Measurements from ENCODE around the gene ARHGAP24. TPM values are rescaled to one million over a fixed set of nuclear protein-coding genes. Genes with fewer than 3 reads are reported as not detected.

The ARHGAP24 gene
- total RNA-seq, 4 donors from 2014 or later = 41.6 to 71.2 (median 62.0) TPM

- no peak for TF ChIP-seq CTCF (IDR thresholded peaks at IDR 0.05)
- TF ChIP-seq POLR2A (IDR thresholded peaks at IDR 0.05) = no peak
- no peak for TF ChIP-seq EP300 (IDR thresholded peaks at IDR 0.05)
- DNase-seq (ENCODE audit: low spot score in 2 of 2) = no peak
- 46 to 88% methylated on average over 1 of the region's 1 CpG for WGBS, 2 donors
- H3K9me3 ChIP-seq = no peaks in the 10 kb centered on the region
- no peaks in the 10 kb centered on the region for H3K36me3 ChIP-seq
- no peak overlapping the region for H3K4me3 ChIP-seq
- peaks cover 0 to 47% (median 15%) of the 10 kb centered on the region in 4 donors for H3K4me1 ChIP-seq
- no peaks in the 10 kb centered on the region for H3K27me3 ChIP-seq
- H3K27ac ChIP-seq = no peak overlapping the region
These were observed 201.1 kb downstream of the ARHGAP24 start for GRCh38 chr4:85676050-85676425.

- DNase-seq (ENCODE audit: low spot score in 2 of 2) = no peak
- Histone ChIP-seq H3K4me3 (no peak overlapping the region), H3K36me3 (no peaks in the 10 kb centered on the region), H3K4me1 (peaks cover 0 to 52% (median 16%) of the 10 kb centered on the region in 4 donors), H3K9me3 (no peaks in the 10 kb centered on the region), H3K27ac (no peak overlapping the region), H3K27me3 (no peaks in the 10 kb centered on the region)
- 41 to 45% methylated on average over 5 of the region's 5 CpGs for WGBS, 2 donors
- TF ChIP-seq POLR2A (IDR thresholded peaks at IDR 0.05) (no peak), EP300 (IDR thresholded peaks at IDR 0.05) (no peak), CTCF (IDR thresholded peaks at IDR 0.05) (no peak)
These were observed 202.1 kb downstream of the ARHGAP24 start for GRCh38 chr4:85676850-85677590.

- Histone ChIP-seq H3K4me3 (no peak overlapping the region), H3K9me3 (no peaks in the 10 kb centered on the region), H3K27ac (peak overlapping the region in 3 of 4 donors; percentile 52 to 86 (median 73)), H3K36me3 (no peaks in the 10 kb centered on the region), H3K4me1 (peaks cover 0 to 44% (median 12%) of the 10 kb centered on the region in 4 donors), H3K27me3 (no peaks in the 10 kb centered on the region)
- WGBS, 2 donors = 2 to 4% methylated on average over 2 of the region's 2 CpGs
- peak in 1 of 2 donors; percentile 67 for DNase-seq (ENCODE audit: low spot score in 2 of 2)
- TF ChIP-seq EP300 (IDR thresholded peaks at IDR 0.05) (peak; percentile 92 to 99), POLR2A (IDR thresholded peaks at IDR 0.05) (no peak)
These were observed 206.3 kb downstream of the ARHGAP24 start for GRCh38 chr4:85681221-85681657.

- Histone ChIP-seq H3K4me1 (peaks cover 0 to 38% (median 12%) of the 10 kb centered on the region in 4 donors), H3K27me3 (no peaks in the 10 kb centered on the region), H3K9me3 (no peaks in the 10 kb centered on the region), H3K4me3 (no peak overlapping the region), H3K27ac (peak overlapping the region in 3 of 4 donors; percentile 29 to 86 (median 73)), H3K36me3 (no peaks in the 10 kb centered on the region)
- DNase-seq (ENCODE audit: low spot score in 2 of 2) = no peak
- TF ChIP-seq CTCF (IDR thresholded peaks at IDR 0.05) (no peak), EP300 (IDR thresholded peaks at IDR 0.05) (no peak)
- 87 to 90% methylated on average over 3 of the region's 3 CpGs for WGBS, 2 donors
These were observed 207.0 kb downstream of the ARHGAP24 start for GRCh38 chr4:85681921-85682320.

GRCh38 chr4:85682391-85682790, 207.4 kb downstream of the ARHGAP24 start:
- WGBS, 2 donors = 77 to 94% methylated on average over 1 of the region's 1 CpG

More at GRCh38 chr4:85682391-85682790, 207.4 kb downstream of the ARHGAP24 start:
- Histone ChIP-seq H3K36me3 (no peaks in the 10 kb centered on the region), H3K4me3 (no peak overlapping the region), H3K9me3 (no peaks in the 10 kb centered on the region), H3K27me3 (no peaks in the 10 kb centered on the region), H3K27ac (peak overlapping the region in 3 of 4 donors; percentile 29 to 86 (median 73)), H3K4me1 (peaks cover 0 to 35% (median 12%) of the 10 kb centered on the region in 4 donors)
- no peak for DNase-seq (ENCODE audit: low spot score in 2 of 2)
- TF ChIP-seq POLR2A (IDR thresholded peaks at IDR 0.05) (no peak), EP300 (IDR thresholded peaks at IDR 0.05) (no peak), CTCF (IDR thresholded peaks at IDR 0.05) (no peak)
